Skin of body (tissue), 2 donors: Measurements from ENCODE around the gene ADAMTS7. TPM values are rescaled to one million over a fixed set of nuclear protein-coding genes. Genes with fewer than 3 reads are reported as not detected.
"Not testable (repeated sequence)": the region's sequence is repeated elsewhere in the genome, so short reads cannot be mapped to it uniquely, and the experiment has no call there.

Experiments
- DNase-seq: peaks from one replicate; lab custom pipeline; 2025; lab: John Stamatoyannopoulos, UW
- total RNA-seq: library from RNA; depleted of rRNA; stranded (reverse); fragments of >200 nt; gene quantifications from one replicate; pipeline ENCODE4 v1.2.3, GENCODE V29; 2014

The ADAMTS7 gene
- total RNA-seq, 1 donor from 2014 or later = 6.6 TPM

DNA sequence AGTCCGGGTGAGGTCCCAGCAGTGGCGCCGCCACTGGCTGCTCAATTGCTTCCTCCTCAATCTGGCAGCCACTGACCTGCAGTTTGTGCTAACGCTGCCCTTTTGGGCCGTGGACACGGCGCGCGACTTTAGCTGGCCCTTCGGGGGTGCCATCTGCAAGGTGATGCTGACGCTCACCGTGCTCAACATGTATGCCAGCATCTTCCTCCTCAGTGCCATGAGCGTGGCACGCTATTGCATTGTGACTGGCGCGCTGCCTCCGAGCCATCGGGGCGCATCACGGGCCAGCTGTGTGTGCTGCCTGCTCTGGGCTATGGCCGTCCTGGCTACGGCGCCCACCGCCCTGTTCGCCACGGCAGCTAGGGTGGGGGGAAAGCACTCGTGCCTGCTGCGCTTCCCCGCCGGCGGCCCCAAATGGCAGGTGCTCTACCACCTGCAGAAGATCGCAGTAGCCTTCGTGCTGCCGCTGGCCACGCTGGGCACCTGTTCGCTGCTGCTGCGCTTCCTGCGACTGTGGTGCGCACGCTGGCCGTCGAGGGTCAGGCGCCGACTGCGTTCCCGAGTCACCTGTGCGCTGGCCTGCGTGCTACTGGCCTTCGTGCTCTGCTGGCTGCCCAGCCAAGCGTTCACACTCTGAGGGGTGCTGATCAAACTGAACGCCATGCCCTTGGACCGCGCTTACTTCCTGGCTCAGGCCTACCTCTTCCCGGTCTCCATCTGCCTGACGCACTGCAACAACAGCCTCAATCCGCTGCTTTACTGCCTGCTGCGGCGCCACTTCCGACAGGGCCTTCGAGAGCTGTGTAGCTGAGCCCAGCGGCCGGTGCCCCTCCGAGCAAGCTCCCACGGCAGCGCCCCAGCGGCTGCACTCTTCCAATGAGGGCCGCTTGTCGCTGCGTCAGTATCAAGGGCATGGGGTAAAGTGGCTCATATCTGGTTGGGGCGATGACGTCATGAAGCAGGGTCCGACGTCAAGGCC, 20.3 kb upstream of the ADAMTS7 start:
- DNase-seq = no peak

DNA sequence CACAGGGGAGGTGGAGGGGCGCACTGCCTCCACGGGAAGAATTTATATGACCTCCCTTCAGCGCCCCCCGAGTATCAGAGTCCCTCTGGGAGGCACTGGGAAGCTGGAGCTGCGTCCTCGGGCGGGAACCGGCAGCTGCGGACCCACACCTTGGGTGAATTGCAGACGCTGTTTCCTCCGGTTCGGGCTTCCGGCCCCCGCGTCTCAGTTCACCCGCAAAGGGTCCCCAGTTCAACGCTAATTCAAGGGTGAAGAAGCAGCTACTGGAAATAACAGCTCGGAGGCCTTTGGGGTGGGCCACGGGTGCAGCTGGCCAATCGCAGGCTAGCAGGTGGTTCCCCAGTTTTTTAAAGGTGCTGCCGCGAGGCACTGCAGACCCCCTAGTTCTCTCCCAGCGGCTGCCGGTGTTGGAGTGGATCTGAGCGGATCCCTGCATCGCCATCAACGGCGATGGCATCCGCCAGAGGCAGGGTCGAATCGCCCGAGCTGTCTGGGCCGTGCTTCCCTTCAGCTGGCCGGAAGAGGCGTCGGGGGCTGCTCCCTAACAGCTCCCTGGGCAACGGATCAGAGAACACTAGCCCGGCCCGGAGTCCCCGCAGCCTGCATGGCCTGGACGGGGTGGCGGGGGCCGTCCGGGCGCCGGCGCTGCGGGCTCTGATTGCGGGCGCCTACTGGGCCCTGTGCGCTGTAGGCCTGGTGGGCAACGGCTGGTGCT, 19.4 kb upstream of the ADAMTS7 start:
- DNase-seq = no peak

DNA sequence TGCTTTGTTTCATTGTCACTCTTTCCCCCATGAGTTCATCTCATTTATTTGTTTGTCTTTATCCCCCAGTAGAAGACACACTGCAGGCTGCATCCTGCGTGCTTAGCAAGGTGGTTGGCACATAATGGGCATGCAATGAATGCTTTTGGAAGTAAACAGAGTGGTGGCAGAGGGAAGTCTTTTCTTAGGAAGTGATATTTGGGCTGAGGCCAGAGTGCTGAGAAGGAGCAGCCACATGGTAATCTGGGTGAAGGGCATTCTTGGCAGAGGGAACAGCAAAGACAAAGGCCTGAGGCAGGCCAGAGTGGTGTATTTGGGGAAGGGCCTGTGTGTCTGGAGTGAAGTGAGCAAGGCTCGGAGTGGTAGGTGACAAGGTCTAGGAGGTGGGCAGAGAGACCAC, 17.7 kb upstream of the ADAMTS7 start:
- DNase-seq = no peak

DNA sequence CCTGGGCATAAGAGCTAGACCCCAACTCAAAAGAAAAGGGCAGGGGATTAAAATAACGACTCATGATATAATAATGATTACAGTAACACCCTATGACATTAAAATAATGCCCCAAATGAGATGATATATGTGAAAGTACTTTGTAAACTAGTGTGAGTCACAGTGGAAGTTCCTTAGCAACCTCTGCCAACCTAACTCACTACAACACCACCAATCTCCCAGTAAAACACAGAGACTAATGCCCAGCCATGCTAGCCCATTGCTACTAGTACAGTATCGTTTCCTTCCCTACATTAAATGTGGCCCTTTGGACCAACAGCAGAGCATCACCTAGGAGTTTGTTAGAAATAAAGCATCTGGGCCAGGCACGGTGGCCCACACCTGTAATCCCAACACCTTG, 11.2 kb upstream of the ADAMTS7 start:
- DNase-seq = no peak

DNA sequence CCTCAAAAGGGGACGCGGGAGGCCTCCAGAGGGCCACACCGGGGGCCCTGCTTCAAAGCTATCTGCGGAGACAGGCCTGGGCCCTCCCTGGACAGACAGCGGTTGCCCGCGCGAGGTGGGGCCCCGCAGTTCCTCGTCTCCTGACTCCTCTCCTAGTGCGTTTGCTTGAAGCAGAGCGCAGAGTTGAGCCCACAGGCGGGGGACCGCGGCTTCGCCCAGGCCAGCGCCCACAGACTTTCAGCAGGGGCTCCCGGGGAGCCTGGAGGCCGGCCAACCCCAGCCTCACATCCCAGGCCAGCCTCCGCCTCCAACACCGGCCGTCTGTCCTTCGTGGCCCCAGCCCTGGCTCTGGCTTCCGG, 540 bp upstream of the ADAMTS7 start:
- DNase-seq = no peak

DNA sequence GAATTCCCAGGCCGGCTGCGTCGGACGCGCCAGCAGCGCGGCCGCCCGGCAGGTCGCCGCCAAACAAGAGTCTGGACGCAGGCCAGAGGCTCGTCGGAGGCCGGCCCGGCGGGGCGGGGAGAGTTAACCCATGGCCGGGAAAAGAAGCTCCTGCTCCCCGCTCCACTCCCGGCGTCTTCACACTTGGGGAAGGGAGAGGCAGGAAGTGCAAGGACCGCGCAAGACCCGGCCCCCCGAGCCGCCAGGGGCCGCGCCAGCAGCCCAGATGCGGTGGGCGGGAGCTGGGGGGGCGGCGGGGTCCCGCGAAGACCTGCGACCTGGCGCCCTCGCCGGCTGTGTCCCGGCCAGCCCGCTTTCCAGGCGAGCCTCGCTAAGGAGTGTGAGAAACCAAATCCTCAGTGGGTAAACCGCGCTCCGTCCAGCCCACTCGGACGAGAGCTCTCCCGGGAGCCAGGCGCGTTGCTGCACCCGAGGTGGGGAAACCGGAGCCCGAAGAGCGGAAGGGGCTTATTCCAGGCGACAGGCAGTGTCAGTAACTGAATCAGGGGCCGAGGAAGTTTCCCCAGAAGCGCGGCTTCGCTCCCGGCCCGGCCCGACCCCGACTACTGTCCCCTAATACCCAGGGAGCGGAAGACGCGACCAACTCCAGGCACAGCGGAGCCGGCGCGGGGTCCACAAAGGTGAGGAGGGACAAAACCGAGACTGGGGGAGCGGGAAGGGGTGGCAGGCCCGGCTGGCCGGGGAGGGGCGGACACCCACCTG, 721 bp downstream of the ADAMTS7 start:
- DNase-seq = no peak

DNA sequence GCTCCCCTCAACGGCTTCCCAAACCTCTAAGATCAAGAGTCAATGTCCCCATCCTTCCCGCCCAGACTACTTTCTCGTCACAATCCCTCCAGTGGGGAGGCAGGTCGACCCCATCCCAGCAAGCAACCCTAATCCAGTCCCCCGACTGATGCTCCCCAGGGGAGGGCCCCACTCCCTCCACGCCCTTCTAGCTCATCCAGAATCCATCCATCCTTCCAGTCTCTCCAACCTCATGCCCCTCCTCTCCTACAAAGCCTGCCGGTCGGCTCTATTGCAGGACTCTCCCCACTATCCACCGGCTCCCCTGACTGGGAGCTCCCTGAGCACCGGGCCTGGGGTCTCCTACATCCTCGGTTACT, 1.3 kb downstream of the ADAMTS7 start:
- DNase-seq = no peak

DNA sequence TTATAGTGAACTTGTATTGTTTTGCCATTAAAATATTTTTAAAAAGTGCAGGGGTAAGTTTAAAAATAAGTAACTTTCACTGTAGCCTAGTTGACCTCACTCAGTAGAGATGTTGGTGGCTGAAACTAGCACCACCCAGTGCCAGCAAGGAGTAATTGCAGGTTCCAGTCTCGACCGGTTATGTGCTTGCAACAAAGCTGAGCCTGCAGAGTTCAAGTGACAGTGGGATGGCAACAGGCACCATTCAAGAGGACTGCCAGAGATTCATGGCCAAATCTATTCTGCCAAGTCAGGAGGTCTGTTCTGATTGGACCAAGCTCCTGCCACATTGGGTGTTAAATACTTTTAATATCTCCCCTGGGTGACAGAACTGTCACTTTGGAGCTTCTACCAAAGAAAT, 2.7 kb downstream of the ADAMTS7 start:
- DNase-seq = no peak

DNA sequence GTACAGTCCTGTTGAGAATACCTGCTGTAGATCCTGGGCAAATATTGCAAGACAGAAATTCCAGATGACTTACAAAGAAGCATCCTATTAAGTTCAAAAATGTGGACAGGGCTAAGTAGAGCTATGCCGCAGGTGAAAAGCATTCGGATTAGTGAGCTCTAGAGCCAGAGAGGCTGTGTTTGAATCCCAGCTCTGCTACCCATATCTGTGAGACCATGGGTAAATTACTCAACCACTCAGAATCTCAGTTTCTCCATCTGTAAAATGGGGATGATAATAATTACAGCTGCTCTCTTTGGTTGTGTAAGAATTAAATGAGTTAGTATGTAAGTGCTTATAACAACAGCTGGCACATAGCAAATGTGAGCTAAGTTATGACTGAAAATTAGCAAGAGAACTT, 3.9 kb downstream of the ADAMTS7 start:
- no peak for DNase-seq

DNA sequence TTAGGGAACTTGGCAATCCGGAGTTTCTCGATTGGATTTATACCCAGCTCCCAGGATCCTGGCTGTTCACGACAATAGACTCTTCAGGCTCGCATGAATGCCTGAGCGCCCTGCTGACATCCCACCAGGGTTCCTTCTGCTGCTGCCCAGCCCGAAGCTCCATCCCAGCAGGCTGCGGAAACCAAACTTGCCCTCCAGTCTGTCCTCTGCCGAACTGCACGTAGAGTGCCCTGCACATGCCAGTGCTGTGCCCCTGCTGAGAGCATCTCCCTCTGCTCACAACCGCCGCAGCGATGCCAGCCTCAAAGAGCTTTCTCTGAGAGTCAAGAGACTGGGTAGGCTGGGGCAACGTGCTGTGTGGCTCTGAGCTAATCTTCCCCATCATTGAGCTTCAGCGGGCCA, 6.9 kb downstream of the ADAMTS7 start:
- no peak for DNase-seq

DNA sequence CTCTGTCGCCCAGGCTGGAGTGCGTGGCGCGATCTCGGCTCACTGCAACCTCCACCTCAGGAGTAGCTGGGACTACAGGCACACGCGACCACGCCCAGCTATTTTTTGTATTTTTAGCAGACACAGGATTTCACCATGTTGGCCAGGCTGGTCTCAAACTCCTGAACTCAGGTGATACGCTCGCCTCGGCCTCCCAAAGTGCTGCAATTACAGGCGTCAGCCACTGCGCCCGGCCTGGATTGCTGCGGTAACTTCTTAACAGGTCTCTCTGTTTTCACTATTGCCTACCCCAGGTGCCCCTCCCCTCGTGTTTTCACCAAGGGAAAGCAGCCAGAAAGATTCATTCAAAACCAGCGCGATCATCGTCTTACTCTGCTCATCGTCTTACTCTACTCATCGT, 10.5 kb downstream of the ADAMTS7 start:
- no peak for DNase-seq

DNA sequence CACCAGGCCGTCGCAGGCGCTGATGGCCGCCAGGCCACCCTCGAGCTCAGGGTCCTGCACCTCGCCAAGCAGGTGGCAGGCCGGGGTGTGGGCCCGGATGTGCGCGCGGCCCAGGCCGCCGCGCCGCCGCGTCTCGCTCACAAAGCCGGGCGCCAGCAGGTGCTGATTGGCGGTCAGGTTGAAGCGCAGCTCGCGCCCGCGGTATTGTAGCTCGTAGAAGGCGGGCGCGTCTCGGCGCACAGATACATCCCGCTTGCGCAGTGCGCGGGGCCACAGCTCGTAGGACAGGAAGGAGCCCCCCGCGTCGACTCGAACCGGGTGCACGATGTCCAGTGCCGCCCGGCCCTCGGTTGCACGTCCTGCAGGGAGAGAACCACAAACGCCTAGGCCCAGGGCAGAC, 11.1 kb downstream of the ADAMTS7 start:
- DNase-seq = no peak

DNA sequence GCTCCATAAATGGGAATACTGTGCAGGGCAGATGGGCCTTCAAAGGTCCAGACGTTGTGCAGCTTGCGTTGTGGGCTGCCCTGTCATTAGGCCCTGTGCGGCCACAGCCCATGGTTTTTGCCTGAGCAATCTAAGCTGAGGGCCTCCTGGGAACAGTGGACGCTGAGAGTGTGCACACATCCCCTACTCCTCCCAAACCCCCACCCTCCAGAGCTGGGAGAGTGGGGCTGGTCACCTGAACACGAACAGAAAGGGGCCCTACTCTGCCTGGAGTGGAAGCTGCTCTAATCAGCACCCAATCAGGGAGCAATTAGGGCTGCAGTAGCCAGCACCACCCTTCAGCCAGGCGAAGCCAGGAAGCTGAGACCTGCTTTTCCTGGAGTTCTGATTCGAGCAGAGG, 12.2 kb downstream of the ADAMTS7 start:
- DNase-seq = not testable (repeated sequence)

DNA sequence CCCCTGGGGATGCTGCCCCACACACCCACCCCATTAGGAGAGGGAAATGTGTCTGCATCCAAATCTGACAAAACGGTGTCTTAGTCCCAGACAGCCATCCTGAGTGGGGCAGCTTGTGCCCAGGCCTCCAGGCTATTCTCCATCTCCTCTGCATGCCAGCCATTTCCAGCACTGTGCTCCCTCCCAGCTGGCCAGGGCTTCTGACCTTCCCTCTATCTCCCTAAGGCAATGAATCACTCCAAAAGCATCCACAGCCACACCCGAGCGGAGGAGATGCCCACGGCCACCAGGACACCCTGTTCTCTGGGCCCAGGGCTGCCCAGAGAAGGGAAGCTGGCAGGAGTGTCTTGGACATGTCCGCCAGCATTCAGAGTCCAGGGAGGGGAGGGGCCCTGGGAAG, 12.9 kb downstream of the ADAMTS7 start:
- not testable (repeated sequence) for DNase-seq

DNA sequence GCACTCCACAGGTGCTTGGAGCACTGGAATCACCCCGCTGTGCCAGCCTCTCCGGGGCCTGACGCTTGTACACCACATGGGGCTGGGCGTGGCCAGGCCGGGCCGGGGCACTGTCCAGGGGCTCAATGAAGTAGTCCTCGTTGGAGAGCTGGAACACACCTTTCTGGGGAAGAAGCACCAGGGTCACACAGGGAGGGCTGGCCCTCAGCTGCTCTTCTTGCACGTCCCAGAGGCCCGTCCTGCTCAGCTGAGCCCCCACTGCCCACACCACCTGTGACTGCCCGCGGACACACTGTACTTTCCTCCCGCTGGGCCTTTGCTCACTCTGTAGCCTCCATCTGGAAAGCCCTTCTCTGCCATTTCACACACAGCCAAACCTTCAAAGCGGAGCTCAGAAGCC, 13.3 kb downstream of the ADAMTS7 start:
- no peak for DNase-seq

DNA sequence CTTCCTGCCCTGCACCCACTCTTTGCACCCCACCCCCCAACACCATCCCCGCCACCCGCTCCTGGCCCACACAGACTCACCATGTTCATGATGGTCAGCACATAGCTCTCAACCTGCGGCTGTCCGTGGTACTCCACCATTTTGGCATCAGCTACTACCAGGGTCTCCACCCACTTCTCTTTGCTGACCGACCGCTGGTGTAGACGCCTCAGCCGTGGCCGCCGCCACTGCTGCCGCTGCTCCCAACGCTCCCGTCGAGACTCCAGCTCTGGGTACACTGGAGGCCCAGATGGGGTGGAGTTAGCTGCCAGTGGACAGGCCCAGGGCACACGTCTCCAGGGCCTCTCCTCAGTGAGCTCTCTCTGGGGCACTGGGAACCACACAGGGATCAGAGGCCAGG, 14.8 kb downstream of the ADAMTS7 start:
- no peak for DNase-seq

DNA sequence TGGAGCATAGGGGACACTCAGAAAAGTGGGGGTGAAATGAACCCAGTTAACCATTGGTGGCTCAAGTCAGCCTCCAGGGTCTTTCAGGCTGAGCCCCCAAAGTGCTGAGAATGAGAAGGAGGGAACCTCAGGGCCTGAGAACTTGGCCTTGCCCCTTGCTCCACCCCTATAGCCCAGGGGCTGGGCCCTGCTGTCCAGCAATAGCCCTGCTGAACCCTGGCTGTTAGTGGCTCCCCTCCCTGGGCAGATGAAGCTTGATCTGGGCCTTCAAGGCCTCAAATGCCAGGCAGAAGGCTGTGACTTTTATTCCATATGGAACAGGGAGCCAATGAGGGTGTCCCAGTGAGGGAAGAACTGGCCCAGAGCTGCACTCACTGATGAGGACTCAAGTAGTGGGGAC, 16.2 kb downstream of the ADAMTS7 start:
- no peak for DNase-seq

DNA sequence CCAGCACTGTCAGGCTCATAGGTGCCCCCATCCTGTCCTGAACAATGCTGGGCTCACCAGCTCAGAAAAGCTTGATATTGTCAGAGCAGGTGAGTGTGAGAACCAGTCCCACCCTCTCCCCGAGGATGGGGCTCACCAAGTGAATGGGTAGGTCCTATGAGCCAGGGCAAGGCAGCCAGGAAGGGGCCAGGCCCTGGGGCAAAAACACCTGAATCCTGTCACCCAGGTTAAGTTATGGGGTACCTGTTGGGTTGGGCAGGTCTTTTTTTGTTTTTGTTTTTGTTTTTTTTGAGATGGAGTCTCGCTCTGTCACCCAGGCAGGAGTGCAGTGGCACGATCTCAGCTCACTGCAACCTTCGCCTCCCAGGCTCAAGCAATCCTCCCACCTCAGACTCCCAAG, 16.8 kb downstream of the ADAMTS7 start:
- DNase-seq = not testable (repeated sequence)

DNA sequence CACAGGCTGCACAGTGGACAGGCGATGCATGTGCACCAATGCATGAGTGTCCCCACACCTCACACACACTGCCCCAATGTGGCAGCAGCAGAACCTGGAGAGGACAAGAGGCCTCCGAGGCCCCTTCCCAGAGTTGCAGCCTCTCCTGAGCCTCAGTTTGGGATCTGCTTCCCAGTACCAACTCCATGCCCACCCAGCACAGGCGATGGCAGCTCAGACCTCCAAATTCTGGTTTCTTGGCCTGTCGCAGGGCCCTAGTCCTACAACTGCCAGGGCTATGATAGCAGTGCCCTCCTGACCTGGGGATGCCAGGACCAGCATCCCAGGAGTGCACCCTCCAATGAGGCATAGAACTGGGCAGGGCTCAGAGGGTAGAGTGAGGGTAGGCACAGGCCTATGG, 19.9 kb downstream of the ADAMTS7 start:
- DNase-seq = no peak

DNA sequence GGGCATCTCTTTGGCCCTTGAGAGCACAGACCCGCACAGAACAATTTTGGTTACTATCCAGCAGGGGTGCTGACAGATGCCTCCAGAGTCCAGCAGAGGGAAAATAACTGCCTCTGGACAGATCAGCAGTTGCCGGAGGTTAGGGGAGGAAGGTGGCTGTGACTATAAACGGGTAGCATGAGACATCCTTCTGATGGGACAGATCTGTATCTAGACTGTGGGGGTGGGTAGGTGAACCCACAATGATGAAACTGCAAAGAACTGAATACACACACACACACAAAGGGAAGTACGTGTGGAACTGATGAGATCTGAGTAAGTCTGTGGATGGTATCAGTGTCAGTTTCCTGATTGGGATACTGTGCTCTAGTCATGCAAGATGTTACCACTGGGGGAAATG, 21.2 kb downstream of the ADAMTS7 start:
- DNase-seq = no peak

DNA sequence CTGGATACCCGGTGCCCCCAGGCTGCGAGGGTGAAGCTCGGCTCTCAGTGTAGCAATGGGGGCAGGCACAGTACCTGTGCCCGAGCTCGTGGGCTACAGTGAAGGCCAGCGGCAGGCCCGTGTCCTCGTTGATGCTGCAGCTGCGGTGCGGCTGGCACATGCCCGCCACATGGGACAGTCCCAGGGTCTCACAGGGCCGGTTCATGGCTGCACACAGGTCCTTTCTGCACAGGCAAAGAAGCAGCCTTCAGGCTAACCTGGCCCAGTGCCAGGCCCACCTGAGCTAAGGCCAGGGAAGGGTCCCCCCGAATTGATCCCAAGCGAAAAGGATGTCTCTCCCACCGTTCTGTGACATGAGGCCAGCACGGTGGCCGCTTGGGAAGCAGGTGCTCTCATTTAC, 21.6 kb downstream of the ADAMTS7 start:
- DNase-seq = no peak

DNA sequence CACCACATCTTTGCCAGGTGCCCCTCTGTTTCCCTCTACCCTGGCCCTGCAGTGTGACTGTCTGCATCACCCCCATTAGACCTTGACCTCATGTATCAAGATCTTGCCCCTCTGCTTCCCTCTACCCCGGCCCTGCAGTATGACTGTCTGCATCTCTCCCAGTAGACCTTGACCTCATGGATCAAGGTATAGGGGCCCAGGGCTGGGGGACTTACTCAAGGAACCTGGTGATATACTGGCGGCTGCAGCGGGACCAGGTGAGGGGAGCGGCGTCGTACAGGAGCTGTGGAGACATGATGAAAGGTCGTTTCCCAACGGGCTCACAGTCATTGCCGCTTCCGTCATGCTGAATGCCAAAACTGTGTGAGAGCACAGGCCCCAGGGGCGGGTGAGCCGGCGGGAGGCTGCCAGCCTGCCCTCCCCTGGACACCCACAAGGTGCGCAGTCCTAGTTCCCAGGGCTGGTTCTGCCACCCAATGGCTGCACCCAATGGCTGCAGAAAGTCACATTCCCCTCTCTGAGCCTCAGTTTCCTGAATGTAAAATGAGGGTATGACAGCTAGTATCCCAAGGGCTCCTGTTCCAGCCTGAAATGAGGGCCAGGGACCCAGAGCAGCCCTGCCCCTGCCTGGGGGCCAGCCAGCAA, 23.1 kb downstream of the ADAMTS7 start:
- no peak for DNase-seq
